Esophagus mucosa (tissue), 1 donor: ENCODE results near the gene ZSWIM6. TPM values are rescaled to one million over a fixed set of nuclear protein-coding genes. Genes with fewer than 3 reads are reported as not detected.

Experiments used
- ATAC-seq: fragments of 200-7000 bp; cut with Tn5 transposase; one replicate; pipeline ENCODE4 v1.9.1; 2020
- total RNA-seq: library from RNA; stranded (reverse); gene quantifications from one replicate; pipeline ENCODE4 v1.2.4, GENCODE V29; 2023
- donor health status: DM: yes; HTN: yes; CAD: no.

The ZSWIM6 gene
- total RNA-seq, 1 donor from 2014 or later, result 6.3 TPM

GRCh38 chr5:61333321-61333953, 1.4 kb downstream of the ZSWIM6 start:
- ATAC-seq, result no peak

GRCh38 chr5:61333954-61334867, 2.2 kb downstream of the ZSWIM6 start:
- no peak for ATAC-seq

DNA sequence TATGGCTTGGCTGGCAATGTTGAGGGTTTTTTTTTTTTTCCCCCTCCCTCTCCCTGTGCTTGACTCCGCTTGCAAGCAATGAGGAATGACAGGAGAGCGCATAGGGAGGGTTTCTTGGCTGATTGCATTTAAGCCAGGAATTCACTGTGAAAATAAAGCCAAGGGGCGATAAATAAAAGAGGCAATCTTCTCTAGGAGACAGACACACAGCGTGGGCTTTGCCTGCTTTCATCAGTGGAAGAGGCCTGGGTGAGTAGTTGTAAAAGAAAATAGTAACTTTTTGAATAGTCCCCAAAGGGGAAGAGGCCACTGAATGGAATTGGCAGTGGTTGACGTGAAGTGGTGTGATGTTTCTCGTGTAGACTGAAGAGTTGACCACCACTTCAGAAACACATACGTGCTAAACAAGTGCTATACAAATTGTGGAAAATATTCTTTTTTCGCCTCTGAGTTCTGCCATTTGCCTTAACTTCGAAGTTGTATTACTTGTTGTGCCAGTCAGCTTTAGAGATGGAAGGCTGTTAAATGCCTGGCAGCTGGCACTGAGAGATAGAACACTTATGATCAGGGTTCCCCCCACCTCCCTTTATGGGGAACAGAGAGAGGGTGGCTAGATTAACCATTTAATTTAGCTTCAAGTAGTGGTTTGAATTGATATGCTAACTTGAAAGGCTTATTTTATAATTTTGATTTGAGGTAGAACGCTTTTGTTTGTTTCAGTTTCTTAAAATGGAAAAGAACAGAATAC, 3.0 kb downstream of the ZSWIM6 start:
- no peak for ATAC-seq

DNA sequence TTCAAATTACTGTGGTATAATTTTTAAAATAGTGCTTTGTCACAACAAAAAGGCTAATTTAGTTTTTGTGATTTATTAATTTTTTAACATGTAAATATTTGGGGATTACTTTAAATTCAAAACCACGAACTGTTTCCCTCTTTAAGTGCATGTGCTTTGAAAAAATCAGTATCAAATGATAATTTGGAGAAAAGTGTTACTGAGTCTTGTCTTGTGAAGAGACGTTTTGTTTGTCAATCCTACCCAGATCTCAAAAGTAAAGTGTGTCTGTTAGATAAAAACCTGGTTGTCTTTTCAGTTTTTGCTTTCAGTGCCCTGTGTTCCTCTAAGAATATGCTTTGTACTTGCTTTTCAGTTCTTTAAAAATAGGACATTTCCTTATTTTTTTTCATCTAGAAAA, 7.7 kb downstream of the ZSWIM6 start:
- ATAC-seq, result no peak

GRCh38 chr5:61340775-61341361, 8.8 kb downstream of the ZSWIM6 start:
- ATAC-seq, result no peak

DNA sequence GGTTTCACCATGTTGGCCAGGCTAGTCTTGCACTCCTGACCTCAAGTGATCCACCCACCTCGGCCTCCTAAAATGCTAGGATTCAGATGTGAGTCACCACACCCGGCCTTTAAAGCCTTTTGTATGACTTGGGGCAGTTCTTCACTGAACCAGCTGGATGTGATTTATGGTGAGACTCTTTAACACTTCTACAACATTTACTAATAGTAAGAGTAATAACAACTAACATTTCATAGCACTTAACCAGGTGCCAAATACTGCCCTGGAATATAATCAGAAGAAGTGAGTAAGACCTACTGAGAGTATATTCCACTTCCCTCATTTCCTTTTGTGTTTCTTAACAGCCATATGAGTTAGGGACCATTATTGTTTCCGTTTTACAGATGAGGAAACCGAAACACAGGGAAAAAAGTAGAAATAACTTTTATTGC, 10.0 kb downstream of the ZSWIM6 start:
- ATAC-seq, result peak; percentile 81

DNA sequence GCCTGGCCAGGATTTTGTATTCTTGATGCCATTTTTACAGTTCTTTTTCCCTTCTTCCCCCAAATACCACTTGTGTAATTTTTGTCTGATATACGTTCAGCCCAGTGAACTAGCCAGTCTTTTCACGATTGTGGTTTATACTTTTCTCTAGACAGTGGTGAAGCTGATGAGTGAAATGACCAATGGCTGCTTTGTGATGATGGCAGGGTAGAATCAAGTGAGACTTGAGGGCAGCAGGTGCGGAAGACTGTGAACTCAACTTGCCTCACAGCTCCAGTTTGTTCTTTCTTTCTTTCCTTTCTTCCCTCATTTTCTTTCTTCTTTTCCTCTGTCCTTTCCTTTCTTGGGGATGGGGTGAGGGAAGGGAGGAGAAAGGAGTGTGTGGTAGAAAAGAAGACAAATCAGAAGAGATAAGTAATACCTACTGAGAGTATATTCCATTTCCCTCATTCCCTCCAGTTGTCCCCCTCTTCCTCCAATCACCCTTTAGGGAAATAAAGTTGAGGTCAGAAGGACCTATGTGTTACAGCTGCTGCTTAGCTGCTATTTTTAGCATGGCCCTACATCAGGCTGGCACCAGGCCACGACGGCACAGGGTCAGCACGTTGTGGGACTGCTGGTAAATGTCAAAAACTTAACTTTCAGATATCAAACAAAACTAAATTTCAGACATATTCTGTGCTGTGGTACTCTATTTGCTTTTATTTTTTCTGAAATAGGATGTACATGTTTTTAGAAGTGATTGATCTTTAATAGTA, 12.3 kb downstream of the ZSWIM6 start:
- no peak for ATAC-seq

DNA sequence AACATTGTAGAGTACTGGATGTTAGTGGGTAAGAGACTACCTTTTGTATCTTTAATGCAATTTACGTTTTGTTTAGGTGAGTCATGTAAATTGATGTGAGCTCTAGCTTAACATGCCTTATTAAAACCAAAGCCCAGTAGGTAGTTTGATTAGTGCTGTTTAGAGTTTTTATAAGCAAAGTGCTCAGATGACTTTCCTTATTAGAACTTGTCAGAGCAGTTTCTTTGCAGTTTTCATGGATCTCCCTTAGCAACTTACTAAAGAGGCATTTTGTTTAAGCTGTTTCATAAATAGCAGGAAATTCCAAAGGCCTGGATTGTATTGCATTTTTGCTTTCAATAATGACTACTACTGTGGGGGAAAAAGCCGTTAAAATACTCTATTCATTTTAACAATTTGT, 14.5 kb downstream of the ZSWIM6 start:
- ATAC-seq, result no peak

DNA sequence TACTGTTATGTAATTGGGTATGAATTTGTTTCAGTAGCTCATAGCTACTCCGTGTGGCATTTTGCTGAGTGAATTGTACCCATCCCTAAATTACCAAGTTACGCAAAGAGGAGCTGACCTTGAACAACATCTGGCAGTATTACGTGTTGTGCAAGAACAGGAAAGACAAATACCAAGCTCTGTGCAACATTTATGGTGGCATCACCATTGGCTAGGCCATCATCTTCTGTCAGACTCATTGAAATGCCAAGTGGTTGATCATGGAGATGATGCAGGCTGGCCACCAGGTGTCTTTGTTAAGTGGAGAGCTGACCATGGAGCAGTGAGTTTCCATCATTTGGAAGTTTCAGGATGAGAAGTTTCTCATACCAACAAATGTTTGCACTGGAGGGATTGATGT, 15.0 kb downstream of the ZSWIM6 start:
- ATAC-seq, result no peak

DNA sequence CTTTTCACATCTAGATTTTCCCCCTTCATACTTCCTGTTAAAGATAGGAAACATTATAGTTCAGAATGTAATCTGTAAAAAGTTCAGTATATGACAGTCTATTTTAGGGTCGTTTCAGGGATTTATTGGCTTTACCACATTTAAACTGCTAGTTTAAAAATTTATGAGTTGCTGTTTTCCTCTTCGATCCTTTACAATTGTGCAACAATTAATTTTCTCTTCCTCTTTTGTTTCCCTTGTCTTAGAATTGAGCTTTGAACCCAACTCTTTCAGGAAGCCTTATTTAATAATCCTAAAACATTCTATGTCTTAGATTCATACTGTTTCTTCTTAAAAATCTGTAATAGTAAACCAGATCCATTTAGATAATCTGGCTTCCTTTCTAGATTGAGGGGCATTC, 16.4 kb downstream of the ZSWIM6 start:
- ATAC-seq, result no peak

DNA sequence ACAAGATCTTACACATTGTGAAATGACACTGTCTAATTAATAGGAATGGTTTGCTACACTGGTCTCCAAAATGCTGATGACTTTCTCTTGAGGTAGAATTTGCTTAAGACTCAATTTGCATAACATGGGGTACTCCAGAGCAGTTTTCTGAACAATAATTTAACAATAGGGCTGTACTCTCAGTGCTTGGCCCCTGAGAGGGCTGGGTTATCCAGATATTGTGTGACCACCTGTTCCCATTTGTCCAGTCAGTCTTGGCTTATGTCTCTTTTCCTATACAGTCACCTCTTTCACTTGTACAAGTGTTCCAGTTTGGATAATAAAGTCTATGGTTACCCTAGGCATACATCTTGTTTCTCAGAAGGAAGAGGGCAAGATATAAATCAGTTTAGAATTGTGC, 17.9 kb downstream of the ZSWIM6 start:
- no peak for ATAC-seq

- no peak for ATAC-seq
Measured at GRCh38 chr5:61350535-61350934, 18.5 kb downstream of the ZSWIM6 start.

DNA sequence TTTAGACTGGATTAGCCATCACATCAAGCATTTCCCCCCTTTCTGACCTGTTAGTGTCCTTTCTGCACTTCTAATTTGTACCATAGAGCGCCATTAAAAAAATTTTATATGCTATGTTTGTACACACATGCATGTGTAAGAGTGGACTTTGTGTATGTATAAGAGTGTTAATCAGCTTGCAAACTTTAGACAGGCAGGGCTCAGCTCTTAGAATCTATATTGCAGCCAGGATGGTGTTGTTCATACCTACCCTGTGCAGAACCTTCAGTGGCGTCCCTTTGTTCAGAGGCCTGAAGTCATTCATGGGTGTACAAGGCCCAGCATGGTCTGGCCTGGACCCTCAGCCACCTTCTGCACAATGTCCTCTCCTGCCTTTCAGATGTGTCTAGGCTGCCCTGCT, 19.7 kb downstream of the ZSWIM6 start:
- ATAC-seq, result no peak

GRCh38 chr5:61352180-61352579, 20.1 kb downstream of the ZSWIM6 start:
- ATAC-seq, result peak; percentile 18

DNA sequence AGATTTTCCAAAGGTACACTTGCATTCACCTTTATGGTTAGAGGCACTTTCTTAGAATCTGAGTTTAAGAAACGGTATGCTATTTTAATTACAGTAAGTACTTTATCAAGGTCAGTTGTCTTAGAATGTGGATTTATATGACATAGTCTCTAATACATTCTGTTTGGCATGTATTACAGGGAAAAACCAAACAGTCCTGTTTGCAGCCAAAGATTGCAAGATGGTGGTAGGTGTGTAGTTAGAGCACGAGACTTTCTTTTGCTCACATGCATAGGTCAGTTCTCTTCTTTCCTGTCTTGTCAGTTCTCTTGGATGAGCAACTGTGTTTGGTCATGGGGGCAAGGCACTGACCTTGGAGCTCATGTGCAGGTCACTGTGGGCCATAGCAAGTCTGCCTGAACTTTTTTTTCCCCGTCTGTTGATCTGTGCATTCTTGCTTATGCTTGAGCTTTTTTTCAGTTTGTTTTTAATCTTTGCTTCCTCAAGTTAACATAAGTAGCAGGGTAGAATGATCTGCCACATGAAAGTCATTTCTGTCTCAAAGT, 20.6 kb downstream of the ZSWIM6 start:
- peak; percentile 8 for ATAC-seq

GRCh38 chr5:61353293-61353692, 21.2 kb downstream of the ZSWIM6 start:
- ATAC-seq, result no peak

- ATAC-seq, result no peak
Measured at GRCh38 chr5:61354199-61354598, 22.1 kb downstream of the ZSWIM6 start.

DNA sequence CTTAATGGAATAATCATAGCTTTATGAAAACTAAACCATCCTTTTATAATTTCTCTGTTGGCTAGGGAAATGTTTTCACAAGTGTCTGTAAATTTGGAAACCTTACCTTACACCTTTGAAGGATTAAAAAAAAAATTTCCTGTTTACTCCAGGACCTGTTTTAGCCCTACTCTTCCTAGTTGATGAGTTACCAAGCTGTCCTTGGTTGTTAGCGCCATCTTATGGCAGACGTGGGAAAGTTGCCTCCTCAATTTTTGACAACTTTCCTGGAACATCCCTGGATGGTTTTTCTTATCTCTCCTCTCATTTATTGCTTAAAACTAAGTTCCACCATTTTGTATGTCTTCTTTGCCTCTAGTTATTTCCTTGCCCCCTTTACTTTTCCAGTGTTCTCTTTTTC, 25.7 kb downstream of the ZSWIM6 start:
- peak; percentile 23 for ATAC-seq

GRCh38 chr5:61362796-61363368, 30.8 kb downstream of the ZSWIM6 start:
- ATAC-seq, result no peak

DNA sequence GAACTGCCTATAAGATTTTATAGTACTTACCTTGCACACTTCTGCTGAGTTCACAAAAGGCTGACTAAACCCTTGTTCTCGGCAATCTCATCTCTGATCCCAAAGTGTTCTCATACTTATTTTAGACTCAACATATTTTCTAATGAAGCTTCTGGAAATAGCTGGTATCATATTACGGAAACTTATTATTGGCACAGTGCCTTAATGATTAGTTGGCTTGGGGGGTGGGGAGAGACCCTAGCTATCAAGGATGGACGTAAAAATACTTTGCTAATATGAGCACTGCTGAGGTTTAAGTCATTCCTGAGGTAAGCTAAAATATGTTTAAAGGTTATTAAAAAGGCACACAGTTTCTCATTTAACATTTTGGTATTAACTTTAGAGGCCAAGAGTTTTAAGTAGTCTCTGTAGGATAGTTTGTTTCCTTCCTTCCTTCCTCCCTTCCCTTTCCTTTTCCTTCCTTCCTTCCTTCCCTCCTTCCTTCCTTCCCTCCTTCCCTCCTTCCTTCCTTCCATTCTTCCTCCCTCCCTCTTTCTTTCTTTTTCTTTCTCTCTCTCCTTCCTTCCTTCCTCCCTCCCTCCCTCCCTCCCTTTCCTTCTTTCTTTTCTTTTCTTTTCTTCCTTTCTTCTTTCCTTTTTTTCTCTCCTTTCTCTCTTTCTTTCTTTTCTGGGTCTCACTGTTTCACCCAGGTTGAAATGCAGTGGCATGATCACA, 31.5 kb downstream of the ZSWIM6 start:
- ATAC-seq, result no peak
